ENCODE results near the gene ARRDC1. TPM values are rescaled to one million over a fixed set of nuclear protein-coding genes. Genes with fewer than 3 reads are reported as not detected.

ARRDC1 gene
- total and polyA plus RNA-seq, 9 of the 15 experiments (the other 6 are each of a cell fraction or from before 2014, with no cell fraction given), result 0.21 to 45.3 (median 18.6) TPM

- TF ChIP-seq ETV1 (tag; conservative IDR thresholded peaks at IDR 0.05; ENCODE audit: low read depth), result no peak
- TF ChIP-seq UBTF (IDR thresholded peaks at IDR 0.05; ENCODE audit: borderline replicate concordance in 1 of 2, low read depth in 2 of 2, low read length in 2 of 2), result peak; percentile 4 to 51; a peak in 2 of 4 replicates
- TF ChIP-seq ZNF134 (CRISPR knock-in tag; conservative IDR thresholded peaks at IDR 0.05), result no peak
- no peak for TF ChIP-seq STAT5B (CRISPR knock-in tag; IDR thresholded peaks at IDR 0.05)
- peak; percentile 38 for TF ChIP-seq RBBP5 (IDR thresholded peaks at IDR 0.05; ENCODE audit: borderline replicate concordance, insufficient read depth, low read length, poor library complexity, severe bottlenecking)
- TF ChIP-seq L3MBTL2 (IDR thresholded peaks at IDR 0.05), result peak; percentile 56; the same call in 1 of the 2 replicates
- TF ChIP-seq GTF2E2 (tag; IDR thresholded peaks at IDR 0.05), result 0 out of 2 replicates have a peak, but pooled peaks have one; percentile 45
- TF ChIP-seq MAZ (CRISPR knock-in tag; conservative IDR thresholded peaks at IDR 0.05 in 1 of 2, IDR thresholded peaks at IDR 0.05 in 1 of 2), result peak in 1 of 2 experiments; percentile 23; a peak in 1 of 4 replicates
- TF ChIP-seq CXXC5 (CRISPR knock-in tag; IDR thresholded peaks at IDR 0.05), result 0 out of 2 replicates have a peak, but pooled peaks have one; percentile 41
- no peak for TF ChIP-seq NR2C2 (CRISPR knock-in tag; IDR thresholded peaks at IDR 0.05)
- 0 out of 2 replicates have a peak, but pooled peaks have one; percentile 15 for TF ChIP-seq NR2C2 (tag; IDR thresholded peaks at IDR 0.05)
- TF ChIP-seq KAT7 (CRISPR knock-in tag; IDR thresholded peaks at IDR 0.05; ENCODE audit: borderline replicate concordance), result peak; percentile 82; the same call in 1 of the 2 replicates
- TF ChIP-seq ZBTB7A (IDR thresholded peaks at IDR 0.05; ENCODE audit: borderline replicate concordance, control insufficient read depth, low read depth, low read length), result peak; percentile 47; the same call in 1 of the 2 replicates
- no peak for TF ChIP-seq ZNF717 (CRISPR knock-in tag; IDR thresholded peaks at IDR 0.05)
- TF ChIP-seq SAP30 (IDR thresholded peaks at IDR 0.05; ENCODE audit: borderline replicate concordance, insufficient read depth, low read depth, low read length, poor library complexity, severe bottlenecking), result peak; percentile 36
- no peak for TF ChIP-seq XRCC3 (IDR thresholded peaks at IDR 0.05)
Observed at GRCh38 chr9:137606005-137606621, 627 bp downstream of the ARRDC1 start (continued).

All from K562 (cell line).